ENCODE data around the gene DPP4. TPM values are rescaled to one million over a fixed set of nuclear protein-coding genes. Genes with fewer than 3 reads are reported as not detected.

The DPP4 gene
- polyA plus RNA-seq, 2 of the 4 experiments (the other 2 are of a cell fraction) = 0.17 to 0.27 TPM

GRCh38 chr2:161997916-161998471 lies 76.0 kb downstream of the DPP4 start:
- CTCF ChIA-PET = interaction anchor here (1.0 to 1.1 kb wide), 2 partner anchors 10 to 52 kb away, joined by 3 to 4 read pairs; no protein-coding TSS in a partner anchor
- Histone ChIP-seq H3K4me3 (no peak overlapping the region), H3K4me1 (no peaks in the 10 kb centered on the region), H3K27ac (no peak overlapping the region), H3K9me3 (no peaks in the 10 kb centered on the region), H3K4me2 (no peak overlapping the region)
- FAIRE-seq (no peak), DNase-seq (ENCODE audit: low read depth in 1 of 2, low spot score in 1 of 2) (no peak), ATAC-seq (no peak)
- no peak for TF ChIP-seq BHLHE40 (IDR thresholded peaks at IDR 0.05; ENCODE audit: low read depth, low read length)
- WGBS (ENCODE audit: missing lambda C conversion rate) = 65% methylated on average over 9 of the region's 9 CpGs
- POLR2A ChIA-PET = no interaction called here

GRCh38 chr2:161995553-161996016 lies 78.4 kb downstream of the DPP4 start:
- Histone ChIP-seq H3K9me3 (no peaks in the 10 kb centered on the region), H3K4me3 (no peak overlapping the region), H3K4me1 (peaks cover 6% of the 10 kb centered on the region; the same call in 2 of the 3 replicates), H3K4me2 (no peak overlapping the region), H3K27ac (no peak overlapping the region)
- ATAC-seq = no peak
- DNase-seq (ENCODE audit: low read depth in 1 of 2, low spot score in 1 of 2) = no peak
- CTCF ChIA-PET = no interaction called here
- TF ChIP-seq HES2 (IDR thresholded peaks at IDR 0.05) (no peak), EP300 (IDR thresholded peaks at IDR 0.05) (no peak), KDM1A (IDR thresholded peaks at IDR 0.05; ENCODE audit: low read depth) (no peak), NFE2L2 (conservative IDR thresholded peaks at IDR 0.05; ENCODE audit: low read length) (no peak), CEBPB (IDR thresholded peaks at IDR 0.05) (no peak), MAZ (IDR thresholded peaks at IDR 0.05; ENCODE audit: borderline replicate concordance, low read depth, low read length) (no peak), SMC3 (IDR thresholded peaks at IDR 0.05) (no peak), SREBF2 (IDR thresholded peaks at IDR 0.05) (no peak), HOXB13 (CRISPR knock-in tag; IDR thresholded peaks at IDR 0.05; ENCODE audit: low read depth) (no peak), JUN (IDR thresholded peaks at IDR 0.05) (no peak), MAFK (IDR thresholded peaks at IDR 0.05; ENCODE audit: partially characterized antibody) (no peak), BCL3 (IDR thresholded peaks at IDR 0.05) (no peak), BHLHE40 (IDR thresholded peaks at IDR 0.05; ENCODE audit: low read depth, low read length) (no peak), TFCP2L1 (CRISPR knock-in tag; IDR thresholded peaks at IDR 0.05) (no peak), PBX3 (IDR thresholded peaks at IDR 0.05) (no peak)
- POLR2A ChIA-PET = no interaction called here
- no peak for FAIRE-seq

GRCh38 chr2:161994761-161995520 lies 79.1 kb downstream of the DPP4 start:
- ATAC-seq (no peak), DNase-seq (ENCODE audit: low read depth in 1 of 2, low spot score in 1 of 2) (no peak), FAIRE-seq (no peak)
- Histone ChIP-seq H3K4me2 (no peak overlapping the region), H3K9me3 (no peaks in the 10 kb centered on the region), H3K4me3 (no peak overlapping the region), H3K4me1 (peaks cover 8% of the 10 kb centered on the region; the same call in 2 of the 3 replicates), H3K27ac (no peak overlapping the region)
- TF ChIP-seq USF2 (IDR thresholded peaks at IDR 0.05) = no peak
- no peak for TF ChIP-seq HOXB13 (CRISPR knock-in tag; IDR thresholded peaks at IDR 0.05; ENCODE audit: low read depth)
- no peak for TF ChIP-seq RNF2 (IDR thresholded peaks at IDR 0.05; ENCODE audit: borderline replicate concordance, low read depth)
- ChIA-PET POLR2A (no interaction called here), CTCF (interaction anchor here (1.1 kb wide), 1 partner anchor 15 kb away, joined by 3 read pairs; no protein-coding TSS in a partner anchor)
- 9% methylated on average over 5 of the region's 5 CpGs for WGBS (ENCODE audit: missing lambda C conversion rate)
